Measurements from ENCODE around the gene CYB561D1.

DNA sequence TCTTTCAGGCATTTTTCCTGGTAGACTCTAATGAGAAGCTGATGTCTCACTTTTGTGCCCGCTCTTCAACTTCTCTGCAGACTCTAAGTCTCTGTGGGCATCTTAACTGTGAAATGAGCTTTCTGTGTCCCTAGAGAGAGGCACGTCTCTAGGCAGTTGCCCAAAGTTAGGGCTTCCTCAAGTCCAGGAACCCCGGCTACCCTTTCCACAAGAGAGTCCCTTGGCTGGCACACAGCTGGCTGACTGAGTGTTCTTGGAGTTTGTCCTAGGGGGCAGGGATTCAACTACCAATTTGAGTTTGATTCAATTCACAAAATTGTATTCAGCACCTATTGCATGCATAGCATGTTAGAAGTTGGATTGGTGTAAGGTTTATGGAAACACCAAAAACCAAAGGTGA, 47.2 kb downstream of the CYB561D1 start:
- TF ChIP-seq, protein P1, sequence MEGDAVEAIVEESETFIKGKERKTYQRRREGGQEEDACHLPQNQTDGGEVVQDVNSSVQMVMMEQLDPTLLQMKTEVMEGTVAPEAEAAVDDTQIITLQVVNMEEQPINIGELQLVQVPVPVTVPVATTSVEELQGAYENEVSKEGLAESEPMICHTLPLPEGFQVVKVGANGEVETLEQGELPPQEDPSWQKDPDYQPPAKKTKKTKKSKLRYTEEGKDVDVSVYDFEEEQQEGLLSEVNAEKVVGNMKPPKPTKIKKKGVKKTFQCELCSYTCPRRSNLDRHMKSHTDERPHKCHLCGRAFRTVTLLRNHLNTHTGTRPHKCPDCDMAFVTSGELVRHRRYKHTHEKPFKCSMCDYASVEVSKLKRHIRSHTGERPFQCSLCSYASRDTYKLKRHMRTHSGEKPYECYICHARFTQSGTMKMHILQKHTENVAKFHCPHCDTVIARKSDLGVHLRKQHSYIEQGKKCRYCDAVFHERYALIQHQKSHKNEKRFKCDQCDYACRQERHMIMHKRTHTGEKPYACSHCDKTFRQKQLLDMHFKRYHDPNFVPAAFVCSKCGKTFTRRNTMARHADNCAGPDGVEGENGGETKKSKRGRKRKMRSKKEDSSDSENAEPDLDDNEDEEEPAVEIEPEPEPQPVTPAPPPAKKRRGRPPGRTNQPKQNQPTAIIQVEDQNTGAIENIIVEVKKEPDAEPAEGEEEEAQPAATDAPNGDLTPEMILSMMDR (IDR thresholded peaks at IDR 0.05), result no peak
- TF ChIP-seq POLR2A (IDR thresholded peaks at IDR 0.05) (no peak), POLR2AphosphoS5 (IDR thresholded peaks at IDR 0.05; ENCODE audit: insufficient read depth in 1 of 2, low read depth in 1 of 2) (no peak)
